ENCODE results near the gene RTKN2.

RTKN2 gene

GRCh38 chr10:62172465-62172864, 96.2 kb downstream of the RTKN2 start:
- no peak for DNase-seq (ENCODE audit: low spot score)

GRCh38 chr10:62171791-62172190, 96.9 kb downstream of the RTKN2 start:
- no peak for DNase-seq (ENCODE audit: low spot score)

GRCh38 chr10:62170732-62171131, 97.9 kb downstream of the RTKN2 start:
- no peak for DNase-seq (ENCODE audit: low spot score)

- no peak for DNase-seq (ENCODE audit: low spot score)
Observed at GRCh38 chr10:62166331-62167131, 102.1 kb downstream of the RTKN2 start.

- DNase-seq (ENCODE audit: low spot score), result no peak
Observed at GRCh38 chr10:62165803-62166202, 102.8 kb downstream of the RTKN2 start.

GRCh38 chr10:62163024-62163423, 105.6 kb downstream of the RTKN2 start:
- no peak for DNase-seq (ENCODE audit: low spot score)

GRCh38 chr10:62162261-62162981, 106.2 kb downstream of the RTKN2 start:
- DNase-seq (ENCODE audit: low spot score), result no peak

- peak; percentile 48 for DNase-seq (ENCODE audit: low spot score)
Observed at GRCh38 chr10:62159351-62159750, 109.3 kb downstream of the RTKN2 start.

GRCh38 chr10:62157601-62158000, 111.0 kb downstream of the RTKN2 start:
- no peak for DNase-seq (ENCODE audit: low spot score)

GRCh38 chr10:62155054-62155680, 113.5 kb downstream of the RTKN2 start:
- no peak for DNase-seq (ENCODE audit: low spot score)

- no peak for DNase-seq (ENCODE audit: low spot score)
Observed at GRCh38 chr10:62154231-62154630, 114.4 kb downstream of the RTKN2 start.

GRCh38 chr10:62153191-62153590, 115.5 kb downstream of the RTKN2 start:
- DNase-seq (ENCODE audit: low spot score), result no peak

GRCh38 chr10:62149621-62150020, 119.0 kb downstream of the RTKN2 start:
- no peak for DNase-seq (ENCODE audit: low spot score)

- no peak for DNase-seq (ENCODE audit: low spot score)
Observed at GRCh38 chr10:62148155-62148554, 120.5 kb downstream of the RTKN2 start.

GRCh38 chr10:62147425-62147824, 121.2 kb downstream of the RTKN2 start:
- peak; percentile 6 for DNase-seq (ENCODE audit: low spot score)

GRCh38 chr10:62136931-62137330, 131.7 kb downstream of the RTKN2 start:
- DNase-seq (ENCODE audit: low spot score), result no peak

GRCh38 chr10:62133618-62134017, 135.0 kb downstream of the RTKN2 start:
- no peak for DNase-seq (ENCODE audit: low spot score)

Data from kidney tubule cell (primary cell).